IMR-90 (cell line): ENCODE results near the gene RGMA. TPM values are rescaled to one million over a fixed set of nuclear protein-coding genes. Genes with fewer than 3 reads are reported as not detected.

Experiments
- ATAC-seq: fragments of 200-7000 bp; cut with Tn5 transposase; 2 replicates; pipeline ENCODE4 v1.9.1; 2020; ENCODE audit warnings: low read depth, mild to moderate bottlenecking, moderate library complexity
- BruUV-seq: library from RNA; stranded (reverse); fragments of 400-500 nt; replicated peaks from 2 replicates; lab custom pipeline; 2021; lab: Mats Ljungman, UMichigan
- CTCF ChIA-PET: fragments of 300-600 bp; formaldehyde crosslinking; extraction: SDS; loops from one replicate; lab custom pipeline; 2021; ENCODE audit warnings: antibody characterized with exemption; lab: Yijun Ruan, JAX
- POLR2A ChIA-PET: fragments of 300-600 bp; sonication (Branson Sonifier 250); formaldehyde crosslinking; loops from one replicate; lab custom pipeline; 2022; ENCODE audit warnings: antibody characterized with exemption; ENCODE audit not compliant: unreplicated experiment; lab: Charles Lee
- DNase-seq: peaks from one replicate; pipeline ENCODE4 v3.0.0; 2013
- H2AFZ ChIP-seq: replicated peaks from 2 replicates; pipeline ENCODE3; 2013; ENCODE audit warnings: low read length, mild to moderate bottlenecking; ENCODE audit not compliant: poor library complexity
- H2AK5ac ChIP-seq: 2 replicates; pipeline ENCODE4 v1.6.1; 2013; ENCODE audit warnings: low read depth, low read length, inconsistent platforms
- H2AK9ac ChIP-seq: replicated peaks from 2 replicates; pipeline ENCODE3; 2013; ENCODE audit warnings: mild to moderate bottlenecking, low read depth, low read length, moderate library complexity; ENCODE audit not compliant: poor library complexity
- H2BK120ac ChIP-seq: 2 replicates; pipeline ENCODE4 v1.6.1; 2013; ENCODE audit warnings: low read depth, low read length, inconsistent platforms
- H2BK15ac ChIP-seq: 3 replicates; pipeline ENCODE4 v1.6.1; 2013; ENCODE audit warnings: low read depth, low read length, inconsistent platforms
- H2BK20ac ChIP-seq: 2 replicates; pipeline ENCODE4 v1.6.1; 2013; ENCODE audit warnings: low read depth, mild to moderate bottlenecking, inconsistent platforms, low read length, moderate library complexity
- H2BK5ac ChIP-seq: 2 replicates; pipeline ENCODE4 v1.6.1; 2013; ENCODE audit warnings: mild to moderate bottlenecking, low read depth, low read length, inconsistent platforms; ENCODE audit not compliant: poor library complexity, severe bottlenecking
- H3K14ac ChIP-seq: replicated peaks from 2 replicates; pipeline ENCODE4 v1.6.1; 2013; ENCODE audit warnings: low read depth, low read length, inconsistent platforms
- H3K18ac ChIP-seq: 2 replicates; pipeline ENCODE4 v1.6.1; 2013; ENCODE audit warnings: low read depth, low read length, control low read depth
- H3K23ac ChIP-seq: 2 replicates; pipeline ENCODE4 v1.6.1; 2013; ENCODE audit warnings: low read depth, low read length, inconsistent platforms
- H3K27ac ChIP-seq: 2 replicates; pipeline ENCODE4 v1.5.1; 2013; ENCODE audit warnings: mild to moderate bottlenecking, control low read depth, low read length; ENCODE audit not compliant: insufficient read depth
- H3K27me3 ChIP-seq: 2 replicates; pipeline ENCODE4 v1.6.1; 2013; ENCODE audit warnings: low read length; ENCODE audit not compliant: control insufficient read depth, insufficient read depth
- H3K36me3 ChIP-seq: 2 replicates; pipeline ENCODE4 v1.6.1; 2013; ENCODE audit warnings: low read length, mixed read lengths; ENCODE audit not compliant: control insufficient read depth, insufficient read depth
- H3K4ac ChIP-seq: 2 replicates; pipeline ENCODE4 v1.6.1; 2013; ENCODE audit warnings: low read depth, low read length, inconsistent platforms
- H3K4me1 ChIP-seq: 2 replicates; pipeline ENCODE4 v1.6.1; 2013; ENCODE audit warnings: low read length, mixed read lengths; ENCODE audit not compliant: control insufficient read depth, insufficient read depth
- H3K4me2 ChIP-seq: 2 replicates; pipeline ENCODE4 v1.6.1; 2013; ENCODE audit warnings: low read depth, mild to moderate bottlenecking, control low read depth, low read length, moderate library complexity
- H3K4me3 ChIP-seq: 2 replicates; pipeline ENCODE4 v1.5.1; 2013; ENCODE audit warnings: low read depth, mild to moderate bottlenecking, control low read depth, low read length, moderate library complexity; ENCODE audit not compliant: insufficient read depth
- H3K56ac ChIP-seq: 2 replicates; pipeline ENCODE4 v1.6.1; 2013; ENCODE audit warnings: low read length, inconsistent platforms; ENCODE audit not compliant: insufficient read depth; ENCODE audit errors: extremely low read depth
- H3K79me1 ChIP-seq, 2 experiments: 2 replicates each; pipeline ENCODE4 v1.6.1; 2013; ENCODE audit warnings: low read length in 2 of 2, inconsistent platforms in 1 of 2, low read depth in 1 of 2
- H3K9ac ChIP-seq: 2 replicates; pipeline ENCODE4 v1.6.1; 2013; ENCODE audit warnings: low read depth, low read length, control low read depth
- H3K9me1 ChIP-seq: 2 replicates; pipeline ENCODE4 v1.6.1; 2013; ENCODE audit warnings: low read length, inconsistent platforms; ENCODE audit not compliant: insufficient read depth
- H3K9me3 ChIP-seq: 2 replicates; pipeline ENCODE4 v1.6.1; 2013; ENCODE audit warnings: low read length; ENCODE audit not compliant: control insufficient read depth, insufficient read depth
- H4K20me1 ChIP-seq: 2 replicates; pipeline ENCODE4 v1.6.1; 2013; ENCODE audit warnings: low read length, inconsistent platforms; ENCODE audit not compliant: insufficient read depth
- H4K5ac ChIP-seq: 2 replicates; pipeline ENCODE4 v1.6.1; 2013; ENCODE audit warnings: mild to moderate bottlenecking, low read depth, low read length, control low read depth
- H4K8ac ChIP-seq, 2 experiments: 2 replicates each; pipeline ENCODE4 v1.6.1; 2013; ENCODE audit warnings: low read depth in 2 of 2, low read length in 2 of 2, control low read depth in 1 of 2, inconsistent platforms in 1 of 2
- H4K91ac ChIP-seq: 2 replicates; pipeline ENCODE4 v1.6.1; 2013; ENCODE audit warnings: low read depth, low read length, inconsistent platforms; ENCODE audit not compliant: insufficient read depth
- BHLHE40 ChIP-seq: fragments of 150-350 bp; IDR thresholded peaks from 2 replicates; pipeline ENCODE4 v1.6.1; 2016; ENCODE audit warnings: mild to moderate bottlenecking, low read depth, low read length
- CEBPB ChIP-seq: IDR thresholded peaks from 2 replicates; pipeline ENCODE4 v1.6.1; 2012; ENCODE audit warnings: low read depth, low read length, improper control_type of control experiment
- CHD1 ChIP-seq: IDR thresholded peaks from 2 replicates; pipeline ENCODE4 v1.6.1; 2012; ENCODE audit warnings: low read depth, low read length, improper control_type of control experiment
- CTCF ChIP-seq: conservative IDR thresholded peaks from 2 replicates; pipeline ENCODE4 v1.5.1; 2012; ENCODE audit warnings: mild to moderate bottlenecking, low read depth, low read length, improper control_type of control experiment
- MAFK ChIP-seq: IDR thresholded peaks from 2 replicates; pipeline ENCODE4 v1.6.1; 2012; ENCODE audit warnings: low read depth, low read length, improper control_type of control experiment
- MAZ ChIP-seq: IDR thresholded peaks from 2 replicates; pipeline ENCODE4 v1.6.1; 2012; ENCODE audit warnings: low read depth, mild to moderate bottlenecking, low read length, improper control_type of control experiment, moderate library complexity, borderline replicate concordance
- MXI1 ChIP-seq: IDR thresholded peaks from 2 replicates; pipeline ENCODE4 v1.6.1; 2012; ENCODE audit warnings: low read depth, mild to moderate bottlenecking, low read length, moderate library complexity, borderline replicate concordance
- NFE2L2 ChIP-seq: fragments of 150-350 bp; IDR thresholded peaks from 2 replicates; pipeline ENCODE4 v1.6.1; 2016; ENCODE audit warnings: low read depth, mild to moderate bottlenecking, low read length
- POLR2A ChIP-seq: IDR thresholded peaks from 2 replicates; pipeline ENCODE4 v1.6.1; 2012; ENCODE audit warnings: mild to moderate bottlenecking, low read depth, low read length
- RAD21 ChIP-seq: IDR thresholded peaks from 2 replicates; pipeline ENCODE4 v1.6.1; 2012; ENCODE audit warnings: low read length, improper control_type of control experiment
- SMC3 ChIP-seq: fragments of 150-350 bp; IDR thresholded peaks from 2 replicates; pipeline ENCODE4 v1.6.1; 2016; ENCODE audit warnings: low read depth, mild to moderate bottlenecking, antibody characterized with exemption, low read length, moderate library complexity
- USF2 ChIP-seq: fragments of 150-350 bp; IDR thresholded peaks from 2 replicates; pipeline ENCODE4 v1.6.1; 2017; ENCODE audit warnings: mild to moderate bottlenecking, antibody characterized with exemption, low read length, low read depth
- WGBS, 2 experiments: methylation state at CpG; one replicate each; pipeline versions ENCODE4 v1.1.5 to v1.1.7; 2013; ENCODE audit warnings: missing lambda C conversion rate in 2 of 2; ENCODE audit not compliant: insufficient read length in 1 of 2; ENCODE audit errors: extremely low coverage in 2 of 2; 5-methylcytosine and 5-hydroxymethylcytosine counted together
- dilution Hi-C: fragments of 300-500 bp; cut with HindIII; formaldehyde crosslinking; loops from one replicate; pipeline ENCODE4 v1.14.3; 2018; ENCODE audit warnings: low sequenced_read_pairs; ENCODE audit not compliant: unreplicated experiment
- in situ Hi-C: fragments of 300-500 bp; cut with MboI; formaldehyde crosslinking; loops from 3 replicates; pipeline ENCODE4 v1.14.3; 2019; ENCODE audit warnings: low sequenced_read_pairs, inconsistent platforms, mixed read lengths
- intact Hi-C: fragments of 100-400 bp; cut with micrococcal nuclease; formaldehyde crosslinking; loops from 2 replicates; pipeline ENCODE4 v1.10.0; 2022
- polyA plus RNA-seq, 3 experiments: library from polyadenylated mRNA; depleted of rRNA; stranded (reverse); fragments of >200 nt; gene quantifications; 2 replicates each; pipeline ENCODE4 v1.2.3, GENCODE V29; 2012; ENCODE audit warnings: low replicate concordance in 1 of 3
- total RNA-seq: library from RNA; depleted of rRNA; stranded (reverse); fragments of >200 nt; gene quantifications from 2 replicates; pipeline ENCODE4 v1.2.3, GENCODE V29; 2012
- TF ChIP-seq, protein P1 (sequence below): fragments of 150-350 bp; IDR thresholded peaks from 2 replicates; pipeline ENCODE4 v1.6.1; 2016; ENCODE audit warnings: low read depth, mild to moderate bottlenecking, low read length, moderate library complexity, borderline replicate concordance

The RGMA gene
- total and polyA plus RNA-seq, 2 of the 4 experiments (the other 2 are of a cell fraction), result 0.18 to 0.26 TPM

- no TSS peak for BruUV-seq
- H2AK5ac ChIP-seq, result no peak overlapping the region
- no peak overlapping the region for H3K56ac ChIP-seq
- no peaks in the 10 kb centered on the region for H3K9me1 ChIP-seq
- CTCF ChIA-PET, result no interaction called here
- no peak overlapping the region for H4K8ac ChIP-seq
- peaks cover 56% of the 10 kb centered on the region for H3K27me3 ChIP-seq
- ATAC-seq (no peak), DNase-seq (no peak)
- no peak overlapping the region for H4K91ac ChIP-seq
- no peak overlapping the region for H2AK9ac ChIP-seq
- no peak overlapping the region for H3K9ac ChIP-seq
- no peak overlapping the region for H2BK15ac ChIP-seq
- no peaks in the 10 kb centered on the region for H3K79me1 ChIP-seq
- no peak overlapping the region for H2AFZ ChIP-seq
- no peaks in the 10 kb centered on the region for H3K36me3 ChIP-seq
- H3K18ac ChIP-seq, result no peak overlapping the region
- WGBS, 2 experiments, result no CpG with 5 or more reads among the region's 1 CpG
- H3K9me3 ChIP-seq, result no peaks in the 10 kb centered on the region
- H2BK20ac ChIP-seq, result no peak overlapping the region
- H3K4me3 ChIP-seq, result no peak overlapping the region
- H3K23ac ChIP-seq, result no peak overlapping the region
- no peak overlapping the region for H2BK5ac ChIP-seq
- TF ChIP-seq MAZ (no peak), CHD1 (no peak), NFE2L2 (no peak), BHLHE40 (no peak), CTCF (no peak), CEBPB (no peak), POLR2A (no peak), USF2 (no peak), RAD21 (no peak), SMC3 (no peak), MAFK (no peak), MXI1 (no peak)
- TF ChIP-seq, protein P1, sequence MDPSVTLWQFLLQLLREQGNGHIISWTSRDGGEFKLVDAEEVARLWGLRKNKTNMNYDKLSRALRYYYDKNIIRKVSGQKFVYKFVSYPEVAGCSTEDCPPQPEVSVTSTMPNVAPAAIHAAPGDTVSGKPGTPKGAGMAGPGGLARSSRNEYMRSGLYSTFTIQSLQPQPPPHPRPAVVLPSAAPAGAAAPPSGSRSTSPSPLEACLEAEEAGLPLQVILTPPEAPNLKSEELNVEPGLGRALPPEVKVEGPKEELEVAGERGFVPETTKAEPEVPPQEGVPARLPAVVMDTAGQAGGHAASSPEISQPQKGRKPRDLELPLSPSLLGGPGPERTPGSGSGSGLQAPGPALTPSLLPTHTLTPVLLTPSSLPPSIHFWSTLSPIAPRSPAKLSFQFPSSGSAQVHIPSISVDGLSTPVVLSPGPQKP, result no peak
- no peak overlapping the region for H2BK120ac ChIP-seq
- intact Hi-C loops, result no loop called here
- H3K4me1 ChIP-seq, result no peaks in the 10 kb centered on the region
- H3K14ac ChIP-seq, result no peak overlapping the region
- POLR2A ChIA-PET, result no interaction called here
- H3K27ac ChIP-seq, result no peak overlapping the region
- no peak overlapping the region for H4K5ac ChIP-seq
- no peak overlapping the region for H3K4ac ChIP-seq
- H3K4me2 ChIP-seq, result no peak overlapping the region
- no peaks in the 10 kb centered on the region for H4K20me1 ChIP-seq
- dilution Hi-C loops, result no loop called here
- in situ Hi-C loops, result no loop called here
Measured at GRCh38 chr15:93085692-93086091, 3.3 kb downstream of the RGMA start.
